Hypothalamus (tissue), 51 donors: ENCODE measurements around the gene HRH1.
"Not testable (repeated sequence)": the region's sequence is repeated elsewhere in the genome, so short reads cannot be mapped to it uniquely, and the experiment has no call there.

Source experiments
- DNase-seq, 51 donors: peaks; one replicate each; lab custom pipeline; 2025; lab: John Stamatoyannopoulos, UW

The HRH1 gene

GRCh38 chr3:11140030-11140712 is 14.1 kb upstream of the HRH1 start:
- peak in 1 of 51 donors; percentile 2 for DNase-seq

GRCh38 chr3:11140713-11141104 is 13.6 kb upstream of the HRH1 start:
- DNase-seq = no peak

GRCh38 chr3:11143476-11143875 is 10.8 kb upstream of the HRH1 start:
- no peak for DNase-seq

- DNase-seq = no peak
Observed at GRCh38 chr3:11144996-11145395, 9.3 kb upstream of the HRH1 start.

DNA sequence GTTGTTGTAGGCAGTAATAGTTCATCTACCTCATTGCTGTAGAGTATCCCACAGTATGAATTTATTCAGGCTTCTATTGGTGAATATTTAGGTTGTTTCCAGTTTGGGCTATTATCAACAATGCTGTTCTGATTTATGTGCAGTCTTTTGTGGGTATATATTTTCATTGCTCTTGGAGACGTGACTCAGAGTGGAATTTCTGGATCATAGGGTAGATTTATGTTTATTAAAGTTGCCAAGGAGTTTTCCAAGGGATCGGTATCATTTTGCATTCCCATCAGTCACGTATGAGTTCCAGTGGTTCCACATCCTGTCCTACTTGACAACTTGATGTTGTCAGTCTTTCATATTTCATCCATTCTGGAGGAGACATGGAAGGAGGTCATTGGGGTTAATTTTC is 8.4 kb upstream of the HRH1 start:
- DNase-seq = no peak

DNA sequence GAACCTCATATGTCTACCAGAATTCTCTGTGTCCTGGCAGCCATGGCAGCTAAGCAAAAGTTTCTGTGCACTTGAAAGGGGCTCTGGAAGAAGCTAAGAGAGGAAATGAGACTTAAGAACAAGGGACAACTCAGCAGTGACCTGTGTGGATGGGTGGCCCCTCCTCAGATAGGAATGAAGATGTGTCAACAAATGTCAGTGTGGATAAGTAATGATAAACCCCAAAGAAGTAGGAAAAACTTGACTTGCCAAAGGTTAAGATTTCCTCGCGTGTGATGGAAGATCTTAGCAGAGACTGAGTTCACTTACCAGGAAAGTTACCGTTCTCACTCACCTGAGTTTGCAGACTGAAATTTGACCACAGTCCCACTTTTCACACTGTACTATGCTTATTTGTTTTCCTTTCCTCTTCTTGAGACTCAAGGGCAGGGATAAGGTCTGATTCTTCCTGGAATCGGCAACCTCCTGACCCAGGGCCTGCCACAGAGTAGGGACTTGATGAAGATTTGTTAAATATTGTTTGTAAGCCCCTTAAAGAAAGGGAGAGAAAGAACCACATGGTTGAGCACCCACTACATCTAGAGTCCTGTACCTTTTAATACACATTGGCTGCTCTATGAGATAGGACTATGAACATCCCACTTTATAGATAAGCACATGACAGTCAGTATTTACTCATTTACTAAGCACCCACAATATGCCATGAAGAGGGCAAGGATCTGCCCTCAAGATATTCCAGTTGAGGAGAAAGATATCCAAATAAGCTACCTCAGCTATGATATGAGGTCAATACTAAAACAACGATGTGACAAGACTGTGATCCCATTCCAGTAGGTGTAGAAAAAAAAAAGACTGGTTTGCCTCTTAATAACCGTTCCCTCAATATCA is 7.3 kb upstream of the HRH1 start:
- DNase-seq = no peak

- no peak for DNase-seq
Observed at GRCh38 chr3:11150256-11150655, 4.0 kb upstream of the HRH1 start.

DNA sequence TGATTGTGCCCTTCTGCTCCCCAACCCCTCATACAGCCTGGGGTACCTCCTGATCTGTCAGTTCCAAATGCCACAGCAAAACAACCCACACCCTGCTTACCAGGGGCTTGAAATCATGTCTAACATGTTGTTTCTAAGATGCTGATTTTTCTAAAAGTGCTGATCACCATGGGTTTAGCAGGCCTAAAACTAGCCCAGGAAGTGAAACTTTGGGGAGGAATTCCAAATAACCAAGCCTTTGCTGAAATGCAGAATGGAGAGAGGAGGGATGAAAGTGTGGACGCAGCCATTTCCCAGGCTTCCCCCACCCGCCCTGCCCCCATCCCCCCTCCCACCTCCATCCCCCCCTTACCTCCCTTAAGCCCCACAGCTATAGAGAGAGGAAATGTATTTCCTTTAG is 2.0 kb upstream of the HRH1 start:
- no peak for DNase-seq

- no peak for DNase-seq
Observed at GRCh38 chr3:11154953-11155325, 646 bp downstream of the HRH1 start.

- DNase-seq = peak in 42 of 51 donors; percentile 7 to 74 (median 49)
Observed at GRCh38 chr3:11155341-11156025, 1.2 kb downstream of the HRH1 start.

DNA sequence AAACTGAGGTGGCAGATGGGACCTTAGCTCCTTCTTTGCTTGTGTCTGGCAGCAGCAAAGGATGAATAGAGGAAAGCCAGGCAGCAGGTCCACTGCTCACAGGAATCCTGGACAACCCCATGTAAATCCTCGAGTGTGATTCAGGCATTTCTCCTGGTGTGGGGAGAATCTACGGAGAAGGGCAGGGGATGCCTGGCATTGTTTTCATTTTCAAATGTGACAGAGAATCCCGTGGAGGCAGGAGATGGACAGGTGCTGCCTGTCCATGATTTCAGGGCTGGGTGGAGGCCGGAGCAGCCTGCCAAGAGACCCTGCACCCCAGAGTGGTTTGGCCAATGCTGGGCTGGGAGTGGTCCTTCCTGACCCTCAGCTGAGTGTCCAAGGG is 1.7 kb downstream of the HRH1 start:
- no peak for DNase-seq

DNA sequence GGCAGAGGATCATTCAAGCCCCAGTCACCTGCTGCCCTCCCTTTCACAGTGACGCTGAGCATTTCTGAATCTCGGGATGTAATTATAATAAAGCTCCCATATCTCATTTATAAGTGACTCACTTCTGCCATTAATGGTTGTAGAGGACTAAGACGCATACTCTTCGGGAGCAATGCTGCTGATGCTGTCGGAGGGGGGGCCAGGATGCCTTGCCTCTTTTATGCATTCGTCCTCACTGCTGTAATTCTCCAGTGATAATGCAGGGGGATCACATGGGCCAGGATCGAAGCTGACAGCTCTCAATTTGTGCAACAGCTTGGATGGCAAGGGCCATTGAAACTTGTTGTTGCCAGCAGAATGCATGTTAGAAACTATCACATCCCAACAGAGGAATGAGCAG is 3.1 kb downstream of the HRH1 start:
- no peak for DNase-seq

DNA sequence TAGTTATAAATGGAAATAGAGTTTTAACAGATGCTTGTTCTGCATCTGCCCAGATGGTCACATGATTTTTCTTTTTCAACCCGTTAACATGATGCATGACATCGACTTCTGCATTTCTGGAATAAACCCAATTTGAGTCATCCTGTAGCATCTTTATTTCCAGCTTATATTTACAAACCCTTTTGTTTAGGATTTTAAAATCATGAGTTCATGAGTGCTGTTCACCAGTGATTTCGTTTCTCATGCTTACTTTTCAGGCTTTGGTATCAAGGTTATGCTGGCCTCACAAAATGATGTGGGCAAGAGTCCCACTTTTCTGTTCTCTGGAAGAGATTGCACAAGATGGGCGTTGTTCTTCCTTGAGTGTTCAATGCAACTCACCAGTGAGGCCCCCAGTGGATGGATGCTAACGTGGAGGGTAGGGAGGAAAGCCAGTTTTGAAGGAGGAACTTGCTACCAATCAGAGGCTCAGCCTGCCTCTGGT is 5.2 kb downstream of the HRH1 start:
- no peak for DNase-seq

DNA sequence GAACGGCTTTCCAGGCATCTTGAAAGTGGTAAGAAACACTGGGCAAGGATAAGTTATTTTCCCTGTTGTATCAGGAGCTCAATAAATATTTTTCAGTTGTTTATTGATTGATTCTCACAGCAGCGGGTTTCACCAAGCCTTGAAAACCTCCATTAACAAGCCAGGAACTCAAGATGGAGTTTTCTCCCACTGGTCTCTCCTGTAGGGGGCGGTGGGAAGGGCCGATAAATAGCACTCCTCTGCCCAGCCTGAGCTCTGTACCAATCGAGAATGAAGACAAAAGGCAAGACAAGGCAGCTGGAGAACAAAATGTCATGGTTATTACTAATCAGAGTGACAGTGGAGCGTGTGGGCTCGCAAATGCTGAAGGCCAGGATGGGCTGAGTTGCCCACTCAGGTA is 7.4 kb downstream of the HRH1 start:
- no peak for DNase-seq

DNA sequence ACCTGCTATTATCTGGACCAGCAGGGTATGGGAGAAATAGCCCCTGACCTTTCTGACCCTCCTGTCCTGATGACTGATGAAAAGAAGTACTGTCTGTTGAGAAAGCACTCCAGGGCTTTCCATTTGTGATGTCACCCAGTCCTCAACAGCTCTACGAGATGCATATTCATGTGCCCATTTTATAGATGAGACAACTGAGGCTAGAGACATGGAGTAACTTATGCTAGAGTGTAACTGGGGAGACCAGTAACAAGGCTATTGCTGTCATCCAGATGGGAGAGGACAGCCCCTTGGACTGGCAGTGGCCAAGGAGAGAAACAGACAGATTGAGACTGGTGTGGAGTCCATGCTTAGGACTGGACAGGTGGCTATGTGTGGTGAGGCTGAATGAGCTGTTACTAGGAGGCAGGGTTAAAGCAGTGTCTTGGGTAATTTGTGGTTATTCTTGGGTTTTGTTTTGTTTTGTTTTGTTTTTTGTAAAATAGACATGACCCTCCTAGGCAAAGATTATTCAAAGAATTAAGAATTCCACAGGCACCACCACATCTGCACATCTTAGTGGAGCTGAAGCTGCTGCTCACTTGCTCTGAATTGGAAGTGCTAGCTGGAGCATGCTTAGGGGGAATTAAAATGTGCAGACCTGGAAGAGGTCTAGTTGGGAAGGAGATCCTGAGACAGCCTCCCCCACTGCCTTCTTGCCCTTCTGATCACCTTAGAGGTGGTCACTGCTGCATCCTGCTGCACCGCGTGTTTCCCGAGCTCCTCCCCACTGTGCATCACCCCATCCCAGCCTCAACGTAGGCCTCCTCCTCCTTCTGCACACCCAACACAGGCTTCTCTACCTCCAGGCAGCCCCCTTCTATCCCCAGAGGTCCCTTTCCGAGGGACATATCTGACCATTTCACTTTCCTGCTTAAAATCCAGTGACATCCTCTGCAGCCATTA is 8.4 kb downstream of the HRH1 start:
- no peak for DNase-seq

- no peak for DNase-seq
Observed at GRCh38 chr3:11164607-11165006, 10.3 kb downstream of the HRH1 start.

- peak in 6 of 51 donors; percentile 3 to 51 (median 13) for DNase-seq
Observed at GRCh38 chr3:11165476-11165875, 11.2 kb downstream of the HRH1 start.

DNA sequence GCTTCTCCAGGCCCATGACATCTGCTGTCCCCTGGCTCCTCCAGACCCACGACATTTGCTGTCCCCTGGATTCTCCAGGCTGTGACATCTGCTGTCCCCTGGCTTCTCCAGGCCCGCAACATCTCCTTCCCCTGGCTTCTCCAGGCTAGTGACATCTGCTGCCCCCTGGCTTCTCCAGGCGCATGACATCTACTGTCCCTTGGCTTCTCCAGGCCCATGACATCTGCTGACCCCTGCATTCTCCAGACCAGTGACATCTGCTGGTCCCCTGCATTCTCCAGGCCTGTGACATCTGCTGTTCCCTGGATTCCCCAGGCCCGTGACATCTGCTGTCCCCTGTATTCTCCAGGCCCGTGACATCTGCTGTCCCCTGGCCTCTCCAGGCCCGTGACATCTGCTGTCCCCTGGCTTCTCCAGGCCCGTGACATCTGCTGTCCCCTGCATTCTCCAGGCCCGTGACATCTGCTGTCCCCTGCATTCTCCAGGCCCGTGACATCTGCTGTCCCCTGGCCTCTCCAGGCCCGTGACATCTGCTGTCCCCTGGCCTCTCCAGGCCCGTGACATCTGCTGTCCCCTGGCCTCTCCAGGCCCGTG is 12.6 kb downstream of the HRH1 start:
- not testable (repeated sequence) for DNase-seq

- DNase-seq = no peak
Observed at GRCh38 chr3:11167590-11167989, 13.3 kb downstream of the HRH1 start.

DNA sequence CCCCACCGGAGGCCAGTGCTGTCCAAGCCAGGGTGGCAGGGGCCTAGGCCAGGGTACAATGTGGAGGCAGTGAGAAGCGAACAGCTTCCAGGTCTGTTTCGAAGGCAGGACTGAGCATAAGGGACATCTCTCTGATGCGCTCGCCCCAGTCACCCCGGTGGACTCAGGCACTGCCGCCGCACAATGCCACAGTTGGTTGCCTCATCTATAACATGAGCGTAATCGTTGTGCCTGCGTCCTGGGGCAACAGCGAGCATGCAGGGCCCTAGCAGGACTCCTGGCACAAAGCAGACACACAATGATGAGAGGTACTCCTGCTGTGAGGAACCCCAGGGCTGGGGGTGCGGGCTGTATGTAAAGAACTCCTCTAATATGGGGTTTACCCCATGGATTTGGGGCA is 14.1 kb downstream of the HRH1 start:
- no peak for DNase-seq
